ENCODE data around the gene NFATC3. TPM values are rescaled to one million over a fixed set of nuclear protein-coding genes. Genes with fewer than 3 reads are reported as not detected.

The NFATC3 gene
- total RNA-seq, 4 donors from 2014 or later = 39.5 to 54.5 (median 45.6) TPM

DNA sequence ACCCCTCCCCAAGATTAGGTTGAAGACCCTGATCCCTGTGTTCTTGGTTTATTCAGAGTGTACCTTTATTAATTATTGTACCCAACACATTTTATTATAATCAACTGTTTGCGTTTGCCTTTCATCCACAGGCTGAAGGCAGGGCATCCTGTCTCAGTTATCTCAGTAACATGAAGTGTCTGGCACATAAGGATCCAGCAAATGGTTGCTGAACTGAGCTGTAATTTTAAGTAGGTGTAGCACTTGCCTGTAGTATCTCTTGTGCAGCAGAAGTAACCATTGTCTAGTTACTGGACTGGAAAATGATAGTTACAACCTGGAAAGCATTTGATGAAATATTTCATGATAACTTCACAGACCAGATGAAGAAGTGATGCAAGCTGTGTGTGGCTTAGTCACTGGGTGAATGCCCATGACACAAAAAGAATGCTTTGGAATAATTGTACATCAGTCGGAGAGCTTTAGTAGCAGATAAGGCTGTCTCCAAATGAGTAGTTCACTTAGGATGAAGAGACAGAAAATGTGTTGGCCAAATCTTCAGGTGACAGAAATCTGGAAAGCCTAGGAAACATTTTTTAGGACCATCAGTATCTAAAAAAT, 94.1 kb downstream of the NFATC3 start:
- TF ChIP-seq, protein P1, sequence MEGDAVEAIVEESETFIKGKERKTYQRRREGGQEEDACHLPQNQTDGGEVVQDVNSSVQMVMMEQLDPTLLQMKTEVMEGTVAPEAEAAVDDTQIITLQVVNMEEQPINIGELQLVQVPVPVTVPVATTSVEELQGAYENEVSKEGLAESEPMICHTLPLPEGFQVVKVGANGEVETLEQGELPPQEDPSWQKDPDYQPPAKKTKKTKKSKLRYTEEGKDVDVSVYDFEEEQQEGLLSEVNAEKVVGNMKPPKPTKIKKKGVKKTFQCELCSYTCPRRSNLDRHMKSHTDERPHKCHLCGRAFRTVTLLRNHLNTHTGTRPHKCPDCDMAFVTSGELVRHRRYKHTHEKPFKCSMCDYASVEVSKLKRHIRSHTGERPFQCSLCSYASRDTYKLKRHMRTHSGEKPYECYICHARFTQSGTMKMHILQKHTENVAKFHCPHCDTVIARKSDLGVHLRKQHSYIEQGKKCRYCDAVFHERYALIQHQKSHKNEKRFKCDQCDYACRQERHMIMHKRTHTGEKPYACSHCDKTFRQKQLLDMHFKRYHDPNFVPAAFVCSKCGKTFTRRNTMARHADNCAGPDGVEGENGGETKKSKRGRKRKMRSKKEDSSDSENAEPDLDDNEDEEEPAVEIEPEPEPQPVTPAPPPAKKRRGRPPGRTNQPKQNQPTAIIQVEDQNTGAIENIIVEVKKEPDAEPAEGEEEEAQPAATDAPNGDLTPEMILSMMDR (IDR thresholded peaks at IDR 0.05) = no peak
- ATAC-seq (ENCODE audit: low FRiP score) = no peak

DNA sequence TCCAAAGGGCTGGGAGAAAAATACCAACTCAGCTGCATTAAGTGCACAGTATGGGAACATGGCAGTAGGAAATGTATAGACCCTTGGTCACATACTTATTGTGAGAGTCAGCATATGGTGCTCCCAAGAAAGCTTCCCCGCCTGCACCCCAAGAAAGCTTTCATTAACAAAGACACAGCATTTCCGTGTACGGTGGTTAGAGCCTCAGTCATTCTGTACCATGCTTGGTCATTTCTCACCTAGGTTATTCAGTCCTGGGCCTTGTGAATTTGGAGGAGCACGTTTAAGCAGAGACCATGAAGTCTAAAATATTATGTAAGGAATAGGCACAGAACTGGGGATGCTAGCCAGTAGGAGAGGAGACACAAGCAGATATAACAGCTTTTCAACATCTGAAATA, 94.7 kb downstream of the NFATC3 start:
- ATAC-seq (ENCODE audit: low FRiP score) (no peak), DNase-seq (ENCODE audit: low spot score) (no peak)
- TF ChIP-seq, protein P1 (IDR thresholded peaks at IDR 0.05) = no peak

More for the DNA sequence above, 94.1 kb downstream of the NFATC3 start:
- no peak for DNase-seq (ENCODE audit: low spot score)

DNA sequence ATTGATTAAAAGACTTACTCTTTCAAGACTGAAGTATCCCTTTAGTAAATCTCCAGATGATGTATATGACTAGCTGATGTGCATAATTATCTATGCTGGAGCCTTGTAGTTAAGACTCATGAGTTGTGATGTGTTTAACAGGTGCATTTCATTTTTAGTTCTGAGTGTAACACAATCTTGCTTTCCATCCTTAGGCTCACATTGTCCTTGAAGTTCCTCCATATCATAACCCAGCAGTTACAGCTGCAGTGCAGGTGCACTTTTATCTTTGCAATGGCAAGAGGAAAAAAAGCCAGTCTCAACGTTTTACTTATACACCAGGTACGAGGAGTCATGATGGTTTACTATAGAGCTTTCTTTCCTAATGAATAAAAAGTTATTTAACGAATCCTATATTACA, 97.9 kb downstream of the NFATC3 start:
- TF ChIP-seq, protein P1 (IDR thresholded peaks at IDR 0.05) = no peak
- DNase-seq (ENCODE audit: low spot score) (no peak), ATAC-seq (ENCODE audit: low FRiP score) (no peak)

DNA sequence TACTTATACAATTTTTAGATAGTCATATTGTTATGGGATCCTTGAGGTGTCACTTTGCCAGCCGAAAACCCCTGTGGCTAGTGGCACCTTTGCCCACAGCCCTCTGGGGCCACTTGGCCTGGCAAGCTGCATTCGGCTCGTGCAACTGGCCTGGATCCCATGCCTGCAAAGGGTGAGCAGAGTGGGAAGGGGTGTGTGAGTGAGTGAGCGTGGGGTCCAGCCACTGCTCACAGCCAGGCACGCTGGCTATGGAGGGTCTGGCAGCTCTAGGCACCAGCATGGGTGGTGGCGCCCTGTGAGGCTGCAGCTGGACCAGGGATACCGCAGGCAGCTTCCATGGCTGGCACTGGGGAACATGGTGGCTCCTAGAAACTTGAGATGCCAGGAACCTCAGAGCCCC, 101.7 kb downstream of the NFATC3 start:
- DNase-seq (ENCODE audit: low spot score) (no peak), ATAC-seq (ENCODE audit: low FRiP score) (no peak)
- TF ChIP-seq, protein P1 (IDR thresholded peaks at IDR 0.05) = no peak

DNA sequence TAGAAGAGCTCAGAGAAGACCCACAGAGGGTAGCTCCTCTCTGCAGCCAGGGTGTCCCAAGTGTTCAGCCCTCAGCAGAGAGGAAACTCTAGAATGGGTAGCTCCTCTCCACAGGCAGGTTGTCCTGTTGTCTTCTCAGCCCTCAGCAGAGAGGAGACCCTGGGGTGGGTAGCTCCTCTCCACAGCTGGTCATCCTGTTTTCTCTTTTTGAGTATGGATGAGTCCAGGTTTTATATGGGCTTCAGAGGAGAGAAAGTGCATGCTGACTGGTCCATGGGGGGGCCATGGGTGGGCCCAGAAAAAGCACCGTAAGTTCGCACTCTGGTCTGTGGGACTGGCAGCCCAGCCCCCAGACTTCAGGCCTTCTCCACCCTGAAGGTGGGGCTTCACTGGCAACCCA, 102.3 kb downstream of the NFATC3 start:
- TF ChIP-seq, protein P1 (IDR thresholded peaks at IDR 0.05) = no peak
- DNase-seq (ENCODE audit: low spot score) (no peak), ATAC-seq (ENCODE audit: low FRiP score) (no peak)

- TF ChIP-seq, protein P1 (IDR thresholded peaks at IDR 0.05) = no peak
- ATAC-seq (ENCODE audit: low FRiP score) = no peak
- no peak for DNase-seq (ENCODE audit: low spot score)
These were observed 103.0 kb downstream of the NFATC3 start for GRCh38 chr16:68188170-68188569.

- DNase-seq (ENCODE audit: low spot score) (no peak), ATAC-seq (ENCODE audit: low FRiP score) (no peak)
- TF ChIP-seq, protein P1 (IDR thresholded peaks at IDR 0.05) = no peak
These were observed 104.9 kb downstream of the NFATC3 start for GRCh38 chr16:68190081-68190480.

All from omental fat pad (tissue), 4 donors.